ENCODE results near the gene ZXDC. TPM values are rescaled to one million over a fixed set of nuclear protein-coding genes. Genes with fewer than 3 reads are reported as not detected.

The ZXDC gene
- total and polyA plus RNA-seq, 2 donors (not counting 3 experiments of a cell fraction or from before 2014, with no cell fraction given) = 15.2 to 22.6 TPM

DNA sequence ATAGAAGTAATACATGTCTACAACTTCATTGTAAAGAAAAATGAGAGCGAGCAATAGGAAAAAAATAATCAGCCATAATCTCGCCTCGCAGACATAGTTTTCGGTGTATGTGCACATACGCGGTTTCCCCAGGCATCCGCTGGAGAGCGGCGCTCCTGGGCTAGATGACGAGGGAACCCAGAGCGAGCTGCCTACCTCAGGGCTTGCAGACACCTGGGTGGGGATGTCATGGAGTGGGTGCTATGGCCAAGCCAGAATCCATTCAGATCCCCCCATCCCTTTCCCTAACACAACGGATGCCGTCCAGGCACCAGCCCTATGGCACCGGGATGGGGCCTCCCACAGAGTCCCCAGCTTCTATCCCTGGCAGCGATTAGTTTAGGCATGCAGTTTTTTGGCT lies 85.5 kb downstream of the ZXDC start:
- Histone ChIP-seq H3K27ac (ENCODE audit: insufficient read depth, low read depth, low read length) (no peak overlapping the region), H3K4me2 (ENCODE audit: insufficient read depth, low read length) (no peak overlapping the region), H3K36me3 (ENCODE audit: control insufficient read depth in 2 of 2, extremely low read depth in 1 of 2, insufficient read depth in 2 of 2, low read length in 2 of 2) (no peaks in the 10 kb centered on the region), H3K27me3 (ENCODE audit: control insufficient read depth in 2 of 2, insufficient read depth in 2 of 2, low read length in 2 of 2) (peaks cover 21% of the 10 kb centered on the region in 2 experiments), H3K4me3 (replicated peaks in 1 of 3; ENCODE audit: insufficient read depth in 1 of 3, low read depth in 1 of 3, low read length in 3 of 3) (no peak overlapping the region), H3K79me2 (ENCODE audit: control insufficient read depth, insufficient read depth, low read length) (no peaks in the 10 kb centered on the region), H3K9me3 (replicated peaks; ENCODE audit: control insufficient read depth, insufficient read depth, low read length) (no peaks in the 10 kb centered on the region), H4K20me1 (replicated peaks; ENCODE audit: control insufficient read depth, extremely low read depth, insufficient read depth, low read length) (no peaks in the 10 kb centered on the region), H3K9ac (replicated peaks; ENCODE audit: extremely low read depth, insufficient read depth, low read length) (no peak overlapping the region), H3K9me1 (replicated peaks; ENCODE audit: control insufficient read depth, extremely low read depth, insufficient read depth, low read length) (no peaks in the 10 kb centered on the region), H3K4me1 (ENCODE audit: control insufficient read depth, extremely low read depth, insufficient read depth, low read length) (no peaks in the 10 kb centered on the region), H2AFZ (ENCODE audit: low read depth, low read length) (no peak overlapping the region)
- FAIRE-seq (no peak), DNase-seq (ENCODE audit: low read depth, low spot score) (no peak)
- intact Hi-C loops (cut with micrococcal nuclease) (no loop called here), dilution Hi-C loops (cut with MboI; ENCODE audit: extremely low pct_ligation_motif_present, low sequenced_read_pairs) (no loop called here)
- ChIA-PET CTCF (interaction anchor here (1.2 to 6.4 kb wide), 3 partner anchors 132 to 257 kb away, joined by 4 to 112 read pairs (median 30); no protein-coding TSS in a partner anchor), POLR2A (no interaction called here)
- TF ChIP-seq, protein P1, sequence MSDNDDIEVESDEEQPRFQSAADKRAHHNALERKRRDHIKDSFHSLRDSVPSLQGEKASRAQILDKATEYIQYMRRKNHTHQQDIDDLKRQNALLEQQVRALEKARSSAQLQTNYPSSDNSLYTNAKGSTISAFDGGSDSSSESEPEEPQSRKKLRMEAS (IDR thresholded peaks at IDR 0.05; ENCODE audit: insufficient read depth, insufficient read length) = no peak
- no peak for TF ChIP-seq MYC (IDR thresholded peaks at IDR 0.05; ENCODE audit: low read depth, low read length)
- TF ChIP-seq JUN (IDR thresholded peaks at IDR 0.05; ENCODE audit: borderline replicate concordance, insufficient read depth, insufficient read length, low read depth) = no peak
- TF ChIP-seq, protein P2, sequence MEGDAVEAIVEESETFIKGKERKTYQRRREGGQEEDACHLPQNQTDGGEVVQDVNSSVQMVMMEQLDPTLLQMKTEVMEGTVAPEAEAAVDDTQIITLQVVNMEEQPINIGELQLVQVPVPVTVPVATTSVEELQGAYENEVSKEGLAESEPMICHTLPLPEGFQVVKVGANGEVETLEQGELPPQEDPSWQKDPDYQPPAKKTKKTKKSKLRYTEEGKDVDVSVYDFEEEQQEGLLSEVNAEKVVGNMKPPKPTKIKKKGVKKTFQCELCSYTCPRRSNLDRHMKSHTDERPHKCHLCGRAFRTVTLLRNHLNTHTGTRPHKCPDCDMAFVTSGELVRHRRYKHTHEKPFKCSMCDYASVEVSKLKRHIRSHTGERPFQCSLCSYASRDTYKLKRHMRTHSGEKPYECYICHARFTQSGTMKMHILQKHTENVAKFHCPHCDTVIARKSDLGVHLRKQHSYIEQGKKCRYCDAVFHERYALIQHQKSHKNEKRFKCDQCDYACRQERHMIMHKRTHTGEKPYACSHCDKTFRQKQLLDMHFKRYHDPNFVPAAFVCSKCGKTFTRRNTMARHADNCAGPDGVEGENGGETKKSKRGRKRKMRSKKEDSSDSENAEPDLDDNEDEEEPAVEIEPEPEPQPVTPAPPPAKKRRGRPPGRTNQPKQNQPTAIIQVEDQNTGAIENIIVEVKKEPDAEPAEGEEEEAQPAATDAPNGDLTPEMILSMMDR (IDR thresholded peaks at IDR 0.05; ENCODE audit: extremely low read depth in 1 of 2, insufficient read depth in 1 of 2, low read depth in 1 of 2, low read length in 2 of 2) = no peak
- no peak for TF ChIP-seq FOS (IDR thresholded peaks at IDR 0.05; ENCODE audit: borderline replicate concordance, insufficient read depth, low read length)
- TF ChIP-seq GATA2 (IDR thresholded peaks at IDR 0.05; ENCODE audit: insufficient read depth, insufficient read length, low read depth, low read length) = no peak
- TF ChIP-seq POLR2AphosphoS5 (IDR thresholded peaks at IDR 0.05; ENCODE audit: insufficient read depth, low read depth, low read length) = no peak
- TF ChIP-seq EZH2 (IDR thresholded peaks at IDR 0.05; ENCODE audit: borderline replicate concordance, low read depth, low read length, severe bottlenecking) = no peak
- TF ChIP-seq POLR2A (IDR thresholded peaks at IDR 0.05; ENCODE audit: low read depth, low read length) = no peak
- no TSS peak for BruUV-seq (replicated peaks)

Measured in endothelial cell of umbilical vein (primary cell).